ENCODE results near the gene EFS. TPM values are rescaled to one million over a fixed set of nuclear protein-coding genes. Genes with fewer than 3 reads are reported as not detected.

The EFS gene
- total RNA-seq, 1 donor from 2014 or later = 38.1 TPM

DNA sequence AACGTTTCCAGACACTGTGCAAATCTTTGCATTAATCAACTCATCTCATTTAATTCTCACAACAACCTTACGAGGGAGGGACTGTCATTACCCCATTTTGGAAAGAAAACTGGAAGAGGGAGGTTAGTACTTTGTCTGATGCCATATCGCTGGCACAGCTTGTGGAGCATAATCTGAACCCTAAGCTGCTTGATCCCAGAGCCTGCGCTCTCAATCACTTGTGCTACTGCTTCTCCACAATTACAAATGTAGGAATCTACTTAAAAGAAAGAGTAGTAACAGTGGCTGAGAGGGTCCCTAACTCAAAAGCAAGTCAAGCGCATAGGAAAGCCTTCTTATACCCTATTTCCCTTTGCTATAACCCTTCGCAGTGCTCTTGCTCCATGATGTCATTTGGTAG is 3.2 kb downstream of the EFS start:
- H3K4me1 ChIP-seq = peaks cover 5 to 18% of the 10 kb centered on the region in 2 donors
- no peak for DNase-seq (ENCODE audit: low spot score in 2 of 2)
- TF ChIP-seq, protein P1, sequence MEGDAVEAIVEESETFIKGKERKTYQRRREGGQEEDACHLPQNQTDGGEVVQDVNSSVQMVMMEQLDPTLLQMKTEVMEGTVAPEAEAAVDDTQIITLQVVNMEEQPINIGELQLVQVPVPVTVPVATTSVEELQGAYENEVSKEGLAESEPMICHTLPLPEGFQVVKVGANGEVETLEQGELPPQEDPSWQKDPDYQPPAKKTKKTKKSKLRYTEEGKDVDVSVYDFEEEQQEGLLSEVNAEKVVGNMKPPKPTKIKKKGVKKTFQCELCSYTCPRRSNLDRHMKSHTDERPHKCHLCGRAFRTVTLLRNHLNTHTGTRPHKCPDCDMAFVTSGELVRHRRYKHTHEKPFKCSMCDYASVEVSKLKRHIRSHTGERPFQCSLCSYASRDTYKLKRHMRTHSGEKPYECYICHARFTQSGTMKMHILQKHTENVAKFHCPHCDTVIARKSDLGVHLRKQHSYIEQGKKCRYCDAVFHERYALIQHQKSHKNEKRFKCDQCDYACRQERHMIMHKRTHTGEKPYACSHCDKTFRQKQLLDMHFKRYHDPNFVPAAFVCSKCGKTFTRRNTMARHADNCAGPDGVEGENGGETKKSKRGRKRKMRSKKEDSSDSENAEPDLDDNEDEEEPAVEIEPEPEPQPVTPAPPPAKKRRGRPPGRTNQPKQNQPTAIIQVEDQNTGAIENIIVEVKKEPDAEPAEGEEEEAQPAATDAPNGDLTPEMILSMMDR (IDR thresholded peaks at IDR 0.05) = no peak
- H3K4me3 ChIP-seq = no peak overlapping the region
- intact Hi-C loops (cut with DNase I) = loop anchor here (10.0 kb wide), 2 partner anchors 193 to 1073 kb away; partner anchors contain the start of genes THTPA and ZFHX2
- no peaks in the 10 kb centered on the region for H3K9me3 ChIP-seq
- no peaks in the 10 kb centered on the region for H3K27me3 ChIP-seq
- peaks cover 12 to 17% of the 10 kb centered on the region in 2 donors for H3K36me3 ChIP-seq
- H3K27ac ChIP-seq = peak overlapping the region in 1 of 2 donors; percentile 46

DNA sequence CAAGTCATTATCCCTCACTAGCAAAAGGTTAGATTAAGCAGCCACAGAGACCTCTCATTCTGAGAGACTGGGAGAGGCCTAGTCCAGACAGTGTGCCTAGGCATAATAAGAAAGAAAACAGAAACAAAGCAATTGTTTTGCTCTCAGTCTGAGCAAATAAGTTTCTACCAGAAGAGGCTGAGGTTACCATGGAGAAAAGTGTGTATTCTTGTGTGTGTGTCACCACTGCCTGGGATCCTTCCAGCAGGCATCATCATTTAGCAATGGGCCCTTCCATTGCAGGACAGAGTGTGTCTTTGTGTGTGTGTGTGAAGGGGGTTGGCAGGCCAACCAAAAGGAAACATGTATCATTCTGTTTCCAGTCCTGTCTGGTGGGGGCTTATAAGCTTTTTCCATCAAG is 3.7 kb downstream of the EFS start:
- H3K36me3 ChIP-seq = peaks cover 12 to 17% of the 10 kb centered on the region in 2 donors
- DNase-seq (ENCODE audit: low spot score in 2 of 2) = peak in 1 of 2 donors; percentile 72
- peak overlapping the region in 1 of 2 donors; percentile 5 for H3K27ac ChIP-seq
- no peak overlapping the region for H3K4me3 ChIP-seq
- no peaks in the 10 kb centered on the region for H3K9me3 ChIP-seq
- TF ChIP-seq, protein P1 (IDR thresholded peaks at IDR 0.05) = no peak
- peaks cover 5 to 14% of the 10 kb centered on the region in 2 donors for H3K4me1 ChIP-seq
- intact Hi-C loops (cut with DNase I) = loop anchor here (10.0 kb wide), 2 partner anchors 193 to 1073 kb away; partner anchors contain the start of genes THTPA and ZFHX2
- H3K27me3 ChIP-seq = no peaks in the 10 kb centered on the region

DNA sequence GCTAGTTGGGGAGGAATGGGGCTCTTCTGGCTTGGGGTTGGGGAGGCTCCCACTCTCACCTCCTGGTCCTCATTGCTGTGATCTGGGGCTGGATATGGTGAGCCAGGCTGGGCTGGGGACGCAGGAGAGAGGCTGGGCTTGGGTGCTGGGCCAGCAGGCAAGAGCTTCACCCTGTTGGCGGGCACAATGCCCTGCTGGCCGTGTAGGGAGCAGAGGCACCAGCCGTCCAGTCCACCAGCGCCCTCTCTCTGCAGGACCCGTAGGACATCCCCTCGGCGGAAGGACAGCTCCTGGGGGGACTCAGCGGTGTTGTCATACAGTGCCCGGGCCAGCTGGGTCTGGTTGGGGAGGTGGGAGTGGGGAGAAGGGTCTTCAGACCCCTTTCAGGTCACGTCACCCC is 4.5 kb downstream of the EFS start:
- Histone ChIP-seq H3K27me3 (no peaks in the 10 kb centered on the region), H3K4me3 (no peak overlapping the region), H3K27ac (peak overlapping the region in 1 of 2 donors; percentile 4), H3K36me3 (peaks cover 12 to 17% of the 10 kb centered on the region in 2 donors), H3K4me1 (peaks cover 5 to 14% of the 10 kb centered on the region in 2 donors), H3K9me3 (no peaks in the 10 kb centered on the region)
- TF ChIP-seq, protein P1 (IDR thresholded peaks at IDR 0.05) = no peak
- intact Hi-C loops (cut with DNase I) = loop anchor here (10.0 kb wide), 2 partner anchors 194 to 1074 kb away; partner anchors contain the start of genes THTPA and ZFHX2
- peak in 1 of 2 donors; percentile 66 for DNase-seq (ENCODE audit: low spot score in 2 of 2)

DNA sequence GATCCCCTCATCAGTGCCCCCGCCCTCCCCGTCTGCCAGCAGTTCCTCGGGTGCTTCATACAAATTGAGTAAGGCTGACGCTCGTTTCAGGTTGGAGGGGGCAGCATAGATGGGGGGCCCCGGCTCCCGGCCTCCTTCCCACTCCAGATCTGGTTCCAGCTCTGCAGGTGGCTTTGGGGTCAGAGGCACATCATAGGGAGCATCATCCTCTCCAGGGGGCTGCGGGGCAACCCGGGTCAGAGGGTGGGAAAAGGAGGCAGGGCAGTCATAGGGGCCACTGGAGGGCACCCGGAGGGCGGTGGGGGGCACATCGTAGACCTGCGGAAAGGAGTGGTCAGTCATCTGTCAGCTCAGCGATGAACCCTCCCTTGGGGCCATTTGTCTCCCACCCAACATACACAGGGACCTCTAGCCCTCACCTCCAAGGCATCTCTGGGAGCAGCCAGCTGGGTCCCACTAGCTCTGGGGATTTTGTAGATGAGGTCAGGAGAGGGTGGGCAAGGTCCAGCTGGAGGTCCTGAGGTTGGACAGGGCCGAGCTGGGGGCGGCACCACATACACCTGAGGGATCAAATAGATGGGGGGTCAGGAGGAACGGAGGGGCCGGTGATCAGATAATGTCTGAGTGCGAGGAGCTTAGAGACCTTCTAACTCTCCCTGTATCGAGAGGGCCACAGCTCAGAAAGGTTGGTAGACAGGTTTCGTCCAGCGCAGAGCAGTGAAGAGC is 5.1 kb downstream of the EFS start:
- peaks cover 12 to 17% of the 10 kb centered on the region in 2 donors for H3K36me3 ChIP-seq
- intact Hi-C loops (cut with DNase I) = loop anchor here (10.0 kb wide), 2 partner anchors 195 to 1075 kb away; partner anchors contain the start of genes THTPA and ZFHX2
- H3K27ac ChIP-seq = peak overlapping the region in 1 of 2 donors; percentile 4
- peak in 1 of 2 donors; percentile 60 for DNase-seq (ENCODE audit: low spot score in 2 of 2)
- no peaks in the 10 kb centered on the region for H3K9me3 ChIP-seq
- no peaks in the 10 kb centered on the region for H3K27me3 ChIP-seq
- peaks cover 5 to 14% of the 10 kb centered on the region in 2 donors for H3K4me1 ChIP-seq
- TF ChIP-seq, protein P1 (IDR thresholded peaks at IDR 0.05) = no peak
- H3K4me3 ChIP-seq = no peak overlapping the region

DNA sequence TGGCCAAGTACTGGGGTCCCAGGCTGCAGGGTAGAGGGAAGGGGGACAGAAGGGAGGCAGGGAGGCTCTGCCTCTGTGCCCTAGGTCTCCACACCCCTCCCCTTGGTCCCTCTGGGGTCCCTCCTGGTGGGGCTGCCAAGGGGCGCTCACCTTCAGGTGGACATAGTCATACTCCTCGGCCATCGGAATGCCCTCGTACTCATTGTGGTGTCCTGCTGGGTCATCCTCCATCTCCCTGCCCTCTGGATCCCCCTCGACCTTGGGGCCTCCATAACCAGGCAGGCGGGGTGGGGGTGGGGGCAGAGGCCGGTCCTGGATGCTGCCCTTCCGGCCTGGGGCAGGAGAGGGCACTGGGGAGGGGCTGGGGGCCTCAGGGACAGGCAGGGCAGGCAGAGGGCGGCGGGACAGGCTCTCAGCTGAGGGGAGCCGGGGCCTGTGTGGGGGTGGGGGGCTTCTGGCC is 5.8 kb downstream of the EFS start:
- peak in 1 of 2 donors; percentile 47 for DNase-seq (ENCODE audit: low spot score in 2 of 2)
- TF ChIP-seq, protein P1 (IDR thresholded peaks at IDR 0.05) = no peak
- Histone ChIP-seq H3K4me3 (no peak overlapping the region), H3K27ac (peak overlapping the region in 1 of 2 donors; percentile 16), H3K36me3 (peaks cover 12 to 17% of the 10 kb centered on the region in 2 donors), H3K27me3 (no peaks in the 10 kb centered on the region), H3K4me1 (peaks cover 5 to 14% of the 10 kb centered on the region in 2 donors), H3K9me3 (no peaks in the 10 kb centered on the region)
- intact Hi-C loops (cut with DNase I) = no loop called here

Measured in ascending aorta (tissue), 2 donors.